A549 (cell line): ENCODE measurements around the gene KLF16. TPM values are rescaled to one million over a fixed set of nuclear protein-coding genes. Genes with fewer than 3 reads are reported as not detected.

Experiments
- ATAC-seq, 2 experiments: fragments of 200-7000 bp in 1 of 2; fragments of >200 bp in 1 of 2; cut with Nextera tagmentation in 1 of 2; cut with Tn5 transposase in 1 of 2; 3 replicates each; pipeline versions ENCODE4 v1.8.0 to v1.9.1; 2018 to 2020; ENCODE audit warnings: mild to moderate bottlenecking in 1 of 2, moderate library complexity in 1 of 2
- CTCF ChIA-PET: fragments of 300-600 bp; sonication (Branson Sonifier 250); formaldehyde crosslinking; extraction: SDS; loops from one replicate; lab custom pipeline; 2021; ENCODE audit warnings: antibody characterized with exemption, inconsistent platforms; lab: Yijun Ruan, JAX
- POLR2A ChIA-PET: fragments of 350-600 bp; formaldehyde crosslinking; extraction: SDS; loops from one replicate; lab custom pipeline; 2021; ENCODE audit warnings: antibody characterized with exemption, inconsistent platforms; lab: Yijun Ruan, JAX
- DNase-seq, 2 experiments: peaks; one replicate each; pipeline versions ENCODE4 v3.0.0 to v3.0.0-alpha.2; 2011 to 2016; ENCODE audit warnings: low read depth in 1 of 2, low spot score in 1 of 2
- FAIRE-seq: peaks from 2 replicates; lab custom pipeline; 2011; peaks lifted over from hg19 to GRCh38; lab: Jason Lieb, UNC
- H3K27ac ChIP-seq, 2 experiments: fragments of >200 bp; sonication (Bioruptor Twin); formaldehyde crosslinking; 3 replicates each; pipeline ENCODE4 v1.5.1; 2016 to 2017
- H3K4me1 ChIP-seq: fragments of >200 bp; sonication (Bioruptor Twin); formaldehyde crosslinking; 3 replicates; pipeline ENCODE4 v1.6.1; 2016
- H3K4me2 ChIP-seq: fragments of >200 bp; sonication (Bioruptor Twin); formaldehyde crosslinking; 3 replicates; pipeline ENCODE4 v1.6.1; 2016
- H3K4me3 ChIP-seq: fragments of >200 bp; sonication (Bioruptor Twin); formaldehyde crosslinking; 3 replicates; pipeline ENCODE4 v1.5.1; 2016
- H3K9me3 ChIP-seq: fragments of >200 bp; sonication (Bioruptor Twin); formaldehyde crosslinking; 3 replicates; pipeline ENCODE4 v1.6.1; 2016
- CBX2 ChIP-seq: fragments of 200-600 bp; sonication (generic); IDR thresholded peaks from 2 replicates; pipeline ENCODE4 v1.6.1; 2016; ENCODE audit warnings: low read depth, mild to moderate bottlenecking, borderline replicate concordance
- CEBPB ChIP-seq, 2 experiments: fragments of >200 bp in 1 of 2; sonication (Bioruptor Twin) in 1 of 2; formaldehyde crosslinking in 1 of 2; IDR thresholded peaks; 2 replicates each; pipeline ENCODE4 v1.6.1; 2012 to 2016
- CHD2 ChIP-seq: fragments of 150-350 bp; IDR thresholded peaks from 2 replicates; pipeline ENCODE4 v1.6.1; 2014; ENCODE audit warnings: low read length; ENCODE audit not compliant: partially characterized antibody
- EHMT2 ChIP-seq: fragments of 200-600 bp; sonication (generic); IDR thresholded peaks from 2 replicates; pipeline ENCODE4 v1.6.1; 2016; ENCODE audit warnings: antibody characterized with exemption, low read depth, mild to moderate bottlenecking, moderate library complexity
- EP300 ChIP-seq, 2 experiments: fragments of >200 bp; sonication (Bioruptor Twin); formaldehyde crosslinking; IDR thresholded peaks; 2 replicates in 1 of 2; 3 replicates in 1 of 2; pipeline ENCODE4 v1.6.1; 2016 to 2017
- FOSB ChIP-seq: fragments of 250-450 bp; sonication (Bioruptor Pico); IDR thresholded peaks from 2 replicates; pipeline ENCODE4 v1.5.0; 2020; ENCODE audit warnings: mild to moderate bottlenecking, moderate library complexity
- FOSL2 ChIP-seq, 2 experiments: fragments of 450-650 bp in 1 of 2; fragments of >200 bp in 1 of 2; sonication (Bioruptor Twin) in 1 of 2; formaldehyde crosslinking; IDR thresholded peaks; 2 replicates each; pipeline versions ENCODE4 v1.5.0 to v1.6.1; 2016 to 2020; ENCODE audit warnings: mild to moderate bottlenecking in 1 of 2, moderate library complexity in 1 of 2
- HOXA7 ChIP-seq: fragments of 250-450 bp; sonication (Bioruptor Pico); IDR thresholded peaks from 2 replicates; pipeline ENCODE4 v1.5.0; 2020; ENCODE audit warnings: mild to moderate bottlenecking, moderate library complexity
- HOXB5 ChIP-seq: fragments of 250-450 bp; sonication (Bioruptor Pico); IDR thresholded peaks from 2 replicates; pipeline ENCODE4 v1.5.0; 2020; ENCODE audit warnings: mild to moderate bottlenecking, moderate library complexity
- JUN ChIP-seq, 2 experiments: fragments of >200 bp; sonication (Bioruptor Twin); formaldehyde crosslinking; IDR thresholded peaks; 2 replicates in 1 of 2; 3 replicates in 1 of 2; pipeline ENCODE4 v1.6.1; 2016 to 2017
- KDM1A ChIP-seq: fragments of 200-600 bp; sonication (generic); IDR thresholded peaks from 2 replicates; pipeline ENCODE4 v1.6.1; 2016; ENCODE audit warnings: low read depth, mild to moderate bottlenecking
- MAFK ChIP-seq: fragments of 450-650 bp; IDR thresholded peaks from 2 replicates; pipeline ENCODE4 v1.6.1; 2014; ENCODE audit not compliant: partially characterized antibody
- MAZ ChIP-seq: fragments of 150-350 bp; IDR thresholded peaks from 2 replicates; pipeline ENCODE4 v1.6.1; 2014; ENCODE audit warnings: antibody characterized with exemption, low read depth, low read length, borderline replicate concordance
- NPAS2 ChIP-seq: fragments of 250-450 bp; sonication (Bioruptor Pico); IDR thresholded peaks from 2 replicates; pipeline ENCODE4 v1.8.0; 2022; ENCODE audit warnings: mild to moderate bottlenecking, moderate library complexity, borderline replicate concordance
- PHF8 ChIP-seq: fragments of 200-600 bp; sonication (generic); IDR thresholded peaks from 2 replicates; pipeline ENCODE4 v1.6.1; 2016; ENCODE audit warnings: low read depth, mild to moderate bottlenecking, antibody characterized with exemption, moderate library complexity, borderline replicate concordance
- POLR2A ChIP-seq: IDR thresholded peaks from 2 replicates; pipeline ENCODE4 v1.6.1; 2012; ENCODE audit warnings: mild to moderate bottlenecking, low read length
- ZC3H11A ChIP-seq: fragments of 450-650 bp; IDR thresholded peaks from 2 replicates; pipeline ENCODE4 v1.6.1; 2014; ENCODE audit warnings: antibody characterized with exemption, mild to moderate bottlenecking
- ZFP36 ChIP-seq: fragments of 450-650 bp; IDR thresholded peaks from 2 replicates; pipeline ENCODE4 v1.6.1; 2014; ENCODE audit warnings: borderline replicate concordance; ENCODE audit not compliant: partially characterized antibody
- ZNF302 ChIP-seq: fragments of 250-450 bp; sonication (Bioruptor Pico); IDR thresholded peaks from 2 replicates; pipeline ENCODE4 v1.9.0; 2021; ENCODE audit warnings: inconsistent platforms, mild to moderate bottlenecking, moderate library complexity
- WGBS: methylation state at CpG from one replicate; pipeline ENCODE4 v1.1.6; 2017; ENCODE audit errors: missing lambda C conversion rate; 5-methylcytosine and 5-hydroxymethylcytosine counted together
- polyA plus RNA-seq, 4 experiments: library from polyadenylated mRNA; depleted of rRNA in 3 of 4; stranded (reverse); fragments of >200 nt; fragmentation: RNase III in 1 of 4; extraction: RNeasy Plus Mini Kit Qiagen cat#74134 plus additional on column Dnase treatment in 1 of 4; gene quantifications; 2 replicates in 3 of 4; 3 replicates in 1 of 4; pipeline ENCODE4 v1.2.3, GENCODE V29; 2011 to 2017
- TF ChIP-seq, protein P1 (sequence below): fragments of 450-650 bp; IDR thresholded peaks from 2 replicates; pipeline ENCODE4 v1.6.1; 2014; ENCODE audit warnings: antibody characterized with exemption
- TF ChIP-seq, protein P2 (sequence below): IDR thresholded peaks from 2 replicates; pipeline ENCODE4 v1.6.1; 2012
- TF ChIP-seq, protein P3 (sequence below): fragments of 250-450 bp; sonication (Bioruptor Pico); IDR thresholded peaks from 2 replicates; pipeline ENCODE4 v1.5.0; 2020; ENCODE audit warnings: low read depth, mild to moderate bottlenecking, moderate library complexity
- TF ChIP-seq, protein P4 (sequence below): IDR thresholded peaks from 2 replicates; pipeline ENCODE4 v1.6.1; 2012; ENCODE audit warnings: low read depth, borderline replicate concordance
- TF ChIP-seq, protein P5 (sequence below): fragments of 250-450 bp; sonication (Bioruptor Pico); IDR thresholded peaks from 2 replicates; pipeline ENCODE4 v1.5.0; 2021; ENCODE audit warnings: mild to moderate bottlenecking, moderate library complexity, borderline replicate concordance

The KLF16 gene
- polyA plus RNA-seq, 2 of the 4 experiments (the other 2 are of a cell fraction) = 5.8 to 25.7 TPM

DNA sequence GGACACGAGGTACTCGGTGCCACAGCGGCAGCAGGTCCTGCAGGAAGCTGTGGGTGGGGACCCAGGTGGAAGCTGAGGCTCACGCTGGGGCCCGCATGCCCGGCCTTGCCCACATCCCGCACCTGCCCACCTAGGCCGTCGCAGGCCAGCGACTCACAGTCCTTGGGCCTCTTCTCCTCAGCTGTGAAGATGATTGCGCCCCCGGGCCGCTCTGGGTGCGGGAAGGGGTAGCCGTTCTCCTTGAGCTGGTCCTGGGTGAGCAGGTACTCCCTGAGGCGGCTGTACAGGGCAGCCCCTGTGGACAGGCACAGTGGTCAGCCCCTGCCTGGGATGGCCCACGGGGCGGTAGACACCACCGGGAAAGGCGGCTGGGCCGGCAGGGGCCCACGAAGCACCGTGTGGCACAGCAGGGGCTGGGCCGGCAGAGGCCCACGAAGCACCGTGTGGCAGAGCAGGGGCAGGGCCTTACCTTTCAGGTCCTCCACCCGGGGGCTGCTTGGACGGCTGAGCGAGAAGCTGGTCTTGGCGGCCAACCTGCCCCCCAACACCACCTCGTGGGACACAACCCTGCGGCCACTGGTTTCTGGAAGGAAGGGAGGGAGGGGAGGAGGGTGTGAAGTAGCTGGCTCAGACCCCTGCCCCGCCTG lies 44.7 kb downstream of the KLF16 start:
- Histone ChIP-seq H3K9me3 (no peaks in the 10 kb centered on the region), H3K4me1 (no peaks in the 10 kb centered on the region)
- DNase-seq = no peak
- WGBS = 92% methylated on average over 5 of the region's 33 CpGs
- CTCF ChIA-PET = interaction anchor here (0.7 to 14.1 kb wide), 3 partner anchors 7 to 147 kb away, joined by 4 to 212 read pairs (median 7); no protein-coding TSS in a partner anchor
- no peak for TF ChIP-seq CHD2
- TF ChIP-seq PHF8 = no peak
- no peak for TF ChIP-seq HOXB5
- no peak for TF ChIP-seq JUN (IDR thresholded peaks at IDR 0.05)
- no peak for TF ChIP-seq HOXA7 (CRISPR knock-in tag)
- TF ChIP-seq, protein P1, sequence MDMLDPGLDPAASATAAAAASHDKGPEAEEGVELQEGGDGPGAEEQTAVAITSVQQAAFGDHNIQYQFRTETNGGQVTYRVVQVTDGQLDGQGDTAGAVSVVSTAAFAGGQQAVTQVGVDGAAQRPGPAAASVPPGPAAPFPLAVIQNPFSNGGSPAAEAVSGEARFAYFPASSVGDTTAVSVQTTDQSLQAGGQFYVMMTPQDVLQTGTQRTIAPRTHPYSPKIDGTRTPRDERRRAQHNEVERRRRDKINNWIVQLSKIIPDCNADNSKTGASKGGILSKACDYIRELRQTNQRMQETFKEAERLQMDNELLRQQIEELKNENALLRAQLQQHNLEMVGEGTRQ = no peak
- TF ChIP-seq MAFK = no peak
- TF ChIP-seq EHMT2 = no peak
- no peak for TF ChIP-seq MAZ
- no peak for TF ChIP-seq ZC3H11A
- TF ChIP-seq POLR2A = no peak
- no peak for TF ChIP-seq KDM1A
- TF ChIP-seq ZFP36 = no peak
- no peak for TF ChIP-seq ZNF302 (CRISPR knock-in tag)
- TF ChIP-seq, protein P2, sequence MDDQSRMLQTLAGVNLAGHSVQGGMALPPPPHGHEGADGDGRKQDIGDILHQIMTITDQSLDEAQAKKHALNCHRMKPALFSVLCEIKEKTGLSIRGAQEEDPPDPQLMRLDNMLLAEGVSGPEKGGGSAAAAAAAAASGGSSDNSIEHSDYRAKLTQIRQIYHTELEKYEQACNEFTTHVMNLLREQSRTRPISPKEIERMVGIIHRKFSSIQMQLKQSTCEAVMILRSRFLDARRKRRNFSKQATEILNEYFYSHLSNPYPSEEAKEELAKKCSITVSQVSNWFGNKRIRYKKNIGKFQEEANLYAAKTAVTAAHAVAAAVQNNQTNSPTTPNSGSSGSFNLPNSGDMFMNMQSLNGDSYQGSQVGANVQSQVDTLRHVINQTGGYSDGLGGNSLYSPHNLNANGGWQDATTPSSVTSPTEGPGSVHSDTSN = no peak
- no peak for TF ChIP-seq NPAS2
- TF ChIP-seq, all 56 proteins: peak for 0
- ATAC-seq (no peak), FAIRE-seq (no peak)
- H3K4me2 ChIP-seq = no peak overlapping the region
- no peak overlapping the region for H3K27ac ChIP-seq
- POLR2A ChIA-PET = no interaction called here
- H3K4me3 ChIP-seq = no peak overlapping the region

DNA sequence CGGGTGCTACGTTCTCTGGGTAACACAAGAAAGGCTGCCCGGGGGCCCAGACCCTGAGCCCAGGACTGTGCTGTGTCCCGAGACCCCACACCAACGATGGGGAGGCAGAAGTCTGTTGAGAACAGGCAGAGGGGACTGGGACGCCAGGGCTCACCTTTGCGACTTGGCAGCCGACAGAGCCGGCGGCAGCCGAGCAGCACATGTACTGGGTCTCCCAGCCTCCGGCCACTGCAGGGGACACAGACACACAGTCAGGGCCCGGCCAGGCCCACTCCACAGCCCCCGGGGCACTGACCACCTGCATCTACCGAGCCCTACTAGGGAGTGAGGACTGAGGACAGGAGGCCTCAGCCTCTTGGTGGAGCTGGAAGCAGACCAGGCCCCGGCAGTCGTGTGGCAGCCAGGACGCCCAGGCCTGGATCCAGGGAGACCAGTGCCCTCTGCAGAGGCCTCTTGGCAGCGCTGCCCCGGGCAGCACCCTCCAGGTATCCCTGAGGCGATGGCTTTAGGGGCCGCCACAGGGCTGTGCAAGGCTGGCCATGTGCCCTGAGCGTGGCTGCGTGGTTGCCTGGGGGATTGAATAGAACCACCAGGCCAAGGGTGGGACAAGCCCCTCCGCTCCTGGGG lies 45.7 kb downstream of the KLF16 start:
- no peak for TF ChIP-seq FOSL2 (IDR thresholded peaks at IDR 0.05)
- TF ChIP-seq FOSL2 (CRISPR knock-in tag; IDR thresholded peaks at IDR 0.05) = no peak
- TF ChIP-seq MAZ = no peak
- no peak for TF ChIP-seq CBX2
- Histone ChIP-seq H3K27ac (no peak overlapping the region), H3K9me3 (no peaks in the 10 kb centered on the region), H3K4me2 (no peak overlapping the region), H3K4me1 (peaks cover 5% of the 10 kb centered on the region; the same call in 1 of the 3 replicates), H3K4me3 (no peak overlapping the region)
- CTCF ChIA-PET = interaction anchor here (1.6 to 14.1 kb wide), 3 partner anchors 8 to 271 kb away, joined by 5 to 212 read pairs (median 7); no protein-coding TSS in a partner anchor
- no peak for ATAC-seq
- DNase-seq = no peak
- WGBS = 97% methylated on average over 12 of the region's 25 CpGs
- POLR2A ChIA-PET = no interaction called here
- FAIRE-seq = no peak

DNA sequence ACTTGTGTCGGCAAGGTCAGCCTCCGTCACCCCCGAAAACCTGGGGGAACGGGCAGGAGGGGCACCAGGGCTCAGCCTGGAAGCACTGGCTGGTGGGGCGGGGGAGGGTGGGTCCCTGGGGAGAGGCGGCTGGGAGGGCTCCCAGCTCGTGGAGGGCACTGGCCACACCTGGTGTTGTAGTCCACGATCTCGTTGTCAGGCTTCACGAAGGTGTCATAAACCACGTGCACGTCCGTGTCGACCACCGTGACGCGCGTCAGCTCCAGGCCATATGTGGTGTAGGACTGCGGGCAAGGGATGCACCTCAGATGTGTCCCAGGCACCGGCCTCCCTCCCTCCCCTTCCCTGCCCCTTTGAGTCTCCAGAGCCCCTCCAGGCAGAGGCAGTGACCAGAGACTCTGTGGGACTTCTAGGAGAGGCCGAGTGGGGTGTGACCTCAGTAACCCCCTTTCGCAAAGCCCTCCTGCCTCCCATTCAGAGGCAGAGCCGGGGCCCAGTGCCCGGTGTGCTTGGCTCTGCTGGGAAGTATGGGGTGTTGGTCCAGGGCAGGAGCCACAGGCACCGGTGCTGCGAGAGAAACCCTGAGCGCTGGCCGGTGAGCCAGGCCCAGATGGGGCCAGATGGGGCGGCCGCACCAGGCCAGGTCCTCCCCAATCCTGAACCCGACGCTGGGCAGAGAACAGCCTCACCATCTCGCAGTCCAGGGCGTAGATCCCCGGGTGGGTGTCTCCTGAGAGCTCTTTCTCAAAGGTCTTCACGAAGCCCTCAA lies 46.7 kb downstream of the KLF16 start:
- POLR2A ChIA-PET = no interaction called here
- no peak for ATAC-seq
- no peak for DNase-seq
- H3K4me2 ChIP-seq = no peak overlapping the region
- CTCF ChIA-PET = interaction anchor here (1.6 to 3.7 kb wide), 3 partner anchors 9 to 270 kb away, joined by 5 to 29 read pairs (median 7); no protein-coding TSS in a partner anchor
- H3K4me1 ChIP-seq = peaks cover 5% of the 10 kb centered on the region; the same call in 1 of the 3 replicates
- no peaks in the 10 kb centered on the region for H3K9me3 ChIP-seq
- H3K27ac ChIP-seq = no peak overlapping the region
- WGBS = 91% methylated on average over 26 of the region's 36 CpGs
- no peak overlapping the region for H3K4me3 ChIP-seq
- no peak for FAIRE-seq
- TF ChIP-seq CEBPB (IDR thresholded peaks at IDR 0.05) (no peak), EP300 (IDR thresholded peaks at IDR 0.05) (no peak), FOSB (CRISPR knock-in tag) (no peak), HOXA7 (CRISPR knock-in tag) (no peak), FOSL2 (IDR thresholded peaks at IDR 0.05) (no peak), FOSL2 (CRISPR knock-in tag; IDR thresholded peaks at IDR 0.05) (no peak)
- TF ChIP-seq, protein P1 = no peak
- TF ChIP-seq, protein P3, sequence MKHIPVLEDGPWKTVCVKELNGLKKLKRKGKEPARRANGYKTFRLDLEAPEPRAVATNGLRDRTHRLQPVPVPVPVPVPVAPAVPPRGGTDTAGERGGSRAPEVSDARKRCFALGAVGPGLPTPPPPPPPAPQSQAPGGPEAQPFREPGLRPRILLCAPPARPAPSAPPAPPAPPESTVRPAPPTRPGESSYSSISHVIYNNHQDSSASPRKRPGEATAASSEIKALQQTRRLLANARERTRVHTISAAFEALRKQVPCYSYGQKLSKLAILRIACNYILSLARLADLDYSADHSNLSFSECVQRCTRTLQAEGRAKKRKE (CRISPR knock-in tag) = no peak
- TF ChIP-seq, protein P4, sequence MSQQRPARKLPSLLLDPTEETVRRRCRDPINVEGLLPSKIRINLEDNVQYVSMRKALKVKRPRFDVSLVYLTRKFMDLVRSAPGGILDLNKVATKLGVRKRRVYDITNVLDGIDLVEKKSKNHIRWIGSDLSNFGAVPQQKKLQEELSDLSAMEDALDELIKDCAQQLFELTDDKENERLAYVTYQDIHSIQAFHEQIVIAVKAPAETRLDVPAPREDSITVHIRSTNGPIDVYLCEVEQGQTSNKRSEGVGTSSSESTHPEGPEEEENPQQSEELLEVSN = no peak
- TF ChIP-seq, protein P5, sequence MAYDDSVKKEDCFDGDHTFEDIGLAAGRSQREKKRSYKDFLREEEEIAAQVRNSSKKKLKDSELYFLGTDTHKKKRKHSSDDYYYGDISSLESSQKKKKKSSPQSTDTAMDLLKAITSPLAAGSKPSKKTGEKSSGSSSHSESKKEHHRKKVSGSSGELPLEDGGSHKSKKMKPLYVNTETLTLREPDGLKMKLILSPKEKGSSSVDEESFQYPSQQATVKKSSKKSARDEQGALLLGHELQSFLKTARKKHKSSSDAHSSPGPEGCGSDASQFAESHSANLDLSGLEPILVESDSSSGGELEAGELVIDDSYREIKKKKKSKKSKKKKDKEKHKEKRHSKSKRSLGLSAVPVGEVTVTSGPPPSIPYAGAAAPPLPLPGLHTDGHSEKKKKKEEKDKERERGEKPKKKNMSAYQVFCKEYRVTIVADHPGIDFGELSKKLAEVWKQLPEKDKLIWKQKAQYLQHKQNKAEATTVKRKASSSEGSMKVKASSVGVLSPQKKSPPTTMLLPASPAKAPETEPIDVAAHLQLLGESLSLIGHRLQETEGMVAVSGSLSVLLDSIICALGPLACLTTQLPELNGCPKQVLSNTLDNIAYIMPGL = no peak
